Osteoblast (primary cell): ENCODE results near the gene PITPNM1. TPM values are rescaled to one million over a fixed set of nuclear protein-coding genes. Genes with fewer than 3 reads are reported as not detected.

Experiments used
- DNase-seq: peaks from one replicate; pipeline ENCODE4 v3.0.0; 2011; ENCODE audit warnings: low spot score, mixed read lengths; ENCODE audit not compliant: insufficient read length; ENCODE audit errors: missing footprints
- H2AFZ ChIP-seq: 2 replicates; pipeline ENCODE4 v1.6.0; 2011; ENCODE audit warnings: mild to moderate bottlenecking, low read length
- H3K27ac ChIP-seq: 2 replicates; pipeline ENCODE4 v1.5.1; 2011; ENCODE audit warnings: mild to moderate bottlenecking, low read depth, low read length, moderate library complexity
- H3K27me3 ChIP-seq: 2 replicates; pipeline ENCODE4 v1.6.0; 2012; ENCODE audit warnings: mild to moderate bottlenecking, control low read depth, inconsistent platforms, low read length, moderate library complexity; ENCODE audit not compliant: insufficient read depth
- H3K36me3 ChIP-seq: 2 replicates; pipeline ENCODE4 v1.5.1; 2011; ENCODE audit warnings: mild to moderate bottlenecking, low read length, control low read depth, moderate library complexity; ENCODE audit not compliant: insufficient read depth
- H3K4me1 ChIP-seq: 2 replicates; pipeline ENCODE4 v1.5.1; 2011; ENCODE audit warnings: mild to moderate bottlenecking, low read length, control low read depth, moderate library complexity; ENCODE audit not compliant: insufficient read depth
- H3K4me2 ChIP-seq: 2 replicates; pipeline ENCODE4 v1.6.0; 2011; ENCODE audit warnings: mild to moderate bottlenecking, low read length; ENCODE audit not compliant: insufficient read depth
- H3K4me3 ChIP-seq: fragments of 200-600 bp; sonication (generic); 3 replicates; pipeline ENCODE4 v1.5.1; 2012; ENCODE audit warnings: mild to moderate bottlenecking, low read length, inconsistent platforms; ENCODE audit not compliant: insufficient read depth
- H3K79me2 ChIP-seq: 2 replicates; pipeline ENCODE4 v1.6.0; 2012; ENCODE audit warnings: mild to moderate bottlenecking, low read length, control low read depth, inconsistent platforms; ENCODE audit not compliant: insufficient read depth
- H3K9me3 ChIP-seq: 2 replicates; pipeline ENCODE4 v1.5.1; 2011; ENCODE audit warnings: low read depth, low read length, control low read depth
- H4K20me1 ChIP-seq: 2 replicates; pipeline ENCODE4 v1.6.0; 2012; ENCODE audit warnings: mild to moderate bottlenecking, low read length, control low read depth; ENCODE audit not compliant: insufficient read depth
- CTCF ChIP-seq: IDR thresholded peaks from 2 replicates; pipeline ENCODE4 v1.5.1; 2011; ENCODE audit warnings: mild to moderate bottlenecking, low read depth, low read length, moderate library complexity; ENCODE audit errors: extremely low read depth
- total RNA-seq: library from RNA; depleted of rRNA; stranded (reverse); fragments of >200 nt; gene quantifications from 2 replicates; pipeline ENCODE4 v1.2.3, GENCODE V29; 2012

PITPNM1 gene
- total RNA-seq, 1 donor, result 14.1 TPM

- Histone ChIP-seq H3K9me3 (peaks cover 8% of the 10 kb centered on the region), H3K79me2 (no peaks in the 10 kb centered on the region), H3K4me1 (no peaks in the 10 kb centered on the region), H3K4me2 (no peak overlapping the region), H3K4me3 (no peak overlapping the region), H2AFZ (no peak overlapping the region), H3K27ac (no peak overlapping the region), H3K36me3 (no peaks in the 10 kb centered on the region), H4K20me1 (no peaks in the 10 kb centered on the region), H3K27me3 (no peaks in the 10 kb centered on the region)
- TF ChIP-seq CTCF, result no peak
- no peak for DNase-seq
These were observed 25.1 kb upstream of the PITPNM1 start for GRCh38 chr11:67530282-67530592.

GRCh38 chr11:67528376-67528775 is 23.2 kb upstream of the PITPNM1 start:
- Histone ChIP-seq H3K9me3 (peaks cover under 1% of the 10 kb centered on the region), H3K79me2 (no peaks in the 10 kb centered on the region), H2AFZ (no peak overlapping the region), H3K4me3 (no peak overlapping the region), H3K4me1 (no peaks in the 10 kb centered on the region), H3K27ac (no peak overlapping the region), H4K20me1 (no peaks in the 10 kb centered on the region), H3K4me2 (no peak overlapping the region), H3K36me3 (no peaks in the 10 kb centered on the region), H3K27me3 (no peaks in the 10 kb centered on the region)
- TF ChIP-seq CTCF, result no peak
- DNase-seq, result no peak

GRCh38 chr11:67525275-67525976 is 20.3 kb upstream of the PITPNM1 start:
- H3K4me2 ChIP-seq, result no peak overlapping the region
- no peak overlapping the region for H2AFZ ChIP-seq

GRCh38 chr11:67524480-67524808 is 19.3 kb upstream of the PITPNM1 start:
- no peaks in the 10 kb centered on the region for H3K4me1 ChIP-seq
- H2AFZ ChIP-seq, result no peak overlapping the region
- no peaks in the 10 kb centered on the region for H3K79me2 ChIP-seq
- H3K9me3 ChIP-seq, result no peaks in the 10 kb centered on the region
- no peak for DNase-seq
- H3K4me2 ChIP-seq, result no peak overlapping the region
- H3K4me3 ChIP-seq, result no peak overlapping the region
- H3K27ac ChIP-seq, result no peak overlapping the region
- no peak for TF ChIP-seq CTCF
- no peaks in the 10 kb centered on the region for H3K27me3 ChIP-seq
- H3K36me3 ChIP-seq, result no peaks in the 10 kb centered on the region
- no peaks in the 10 kb centered on the region for H4K20me1 ChIP-seq

More at GRCh38 chr11:67525275-67525976, 20.3 kb upstream of the PITPNM1 start:
- TF ChIP-seq CTCF, result no peak
- no peak overlapping the region for H3K4me3 ChIP-seq
- no peaks in the 10 kb centered on the region for H3K9me3 ChIP-seq
- DNase-seq, result no peak
- H3K27ac ChIP-seq, result no peak overlapping the region
- no peaks in the 10 kb centered on the region for H3K27me3 ChIP-seq
- H3K79me2 ChIP-seq, result no peaks in the 10 kb centered on the region
- H3K36me3 ChIP-seq, result no peaks in the 10 kb centered on the region
- H4K20me1 ChIP-seq, result no peaks in the 10 kb centered on the region
- no peaks in the 10 kb centered on the region for H3K4me1 ChIP-seq
